ENCODE measurements around the gene UNC45A. TPM values are rescaled to one million over a fixed set of nuclear protein-coding genes. Genes with fewer than 3 reads are reported as not detected.

Gene UNC45A
- total RNA-seq, 4 donors from 2014 or later = 63.7 to 116 (median 100) TPM

DNA sequence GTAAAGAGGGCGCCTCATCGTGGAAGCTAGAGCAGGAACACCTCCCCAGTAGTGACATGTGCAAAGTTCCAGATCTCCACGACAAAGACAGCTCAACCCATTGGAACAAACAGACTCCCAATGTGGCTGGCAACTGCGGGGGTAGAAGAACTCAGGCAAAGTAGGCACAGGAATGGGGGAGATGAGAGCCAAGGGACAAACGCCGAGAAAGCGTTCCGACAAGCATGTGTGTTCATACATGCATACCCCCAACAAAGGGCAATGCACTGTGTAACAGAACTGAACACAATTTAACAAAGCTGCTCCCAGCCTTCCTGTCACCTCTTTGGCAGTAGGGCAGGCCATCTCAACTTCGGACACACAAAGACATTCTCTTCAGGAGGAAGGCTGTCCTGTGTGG is 31.2 kb downstream of the UNC45A start:
- Histone ChIP-seq H3K36me3 (peaks cover 0 to 72% of the 10 kb centered on the region in 2 donors), H3K27ac (no peak overlapping the region), H3K4me1 (peaks cover 0 to under 1% (median 0%) of the 10 kb centered on the region in 3 donors), H3K27me3 (no peaks in the 10 kb centered on the region), H3K9me3 (no peaks in the 10 kb centered on the region), H3K4me3 (no peak overlapping the region)
- no peak for TF ChIP-seq EP300 (IDR thresholded peaks at IDR 0.05)
- ATAC-seq = no peak
- WGBS, 2 donors (ENCODE audit: low coverage in 1 of 2) = 54 to 85% methylated on average over 4 to 9 of the region's 9 CpGs

DNA sequence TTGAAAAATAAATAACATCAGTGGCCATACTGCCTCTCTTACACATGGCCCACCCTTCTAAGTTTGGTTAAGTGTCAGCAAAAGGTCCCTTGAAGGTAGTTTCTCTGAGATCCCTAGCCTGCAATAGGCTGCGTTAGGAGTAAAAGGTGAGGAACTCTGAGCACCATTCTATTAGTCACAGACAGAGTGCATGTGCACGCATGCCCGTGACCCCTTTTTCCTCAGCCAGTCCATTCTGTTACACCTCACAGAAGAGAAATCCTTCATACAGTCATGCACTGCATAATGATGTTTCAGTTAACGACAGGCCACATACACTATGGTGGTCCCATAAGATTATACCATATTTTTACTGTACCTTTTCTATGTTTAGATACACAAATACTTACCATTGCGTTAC is 32.1 kb downstream of the UNC45A start:
- Histone ChIP-seq H3K9me3 (no peaks in the 10 kb centered on the region), H3K27me3 (no peaks in the 10 kb centered on the region), H3K4me1 (no peaks in the 10 kb centered on the region), H3K36me3 (peaks cover 0 to 63% of the 10 kb centered on the region in 2 donors), H3K27ac (no peak overlapping the region), H3K4me3 (no peak overlapping the region)
- 85 to 89% methylated on average over 4 to 5 of the region's 5 CpGs for WGBS, 2 donors (ENCODE audit: low coverage in 1 of 2)
- no peak for TF ChIP-seq POLR2A (IDR thresholded peaks at IDR 0.05)
- no peak for ATAC-seq

DNA sequence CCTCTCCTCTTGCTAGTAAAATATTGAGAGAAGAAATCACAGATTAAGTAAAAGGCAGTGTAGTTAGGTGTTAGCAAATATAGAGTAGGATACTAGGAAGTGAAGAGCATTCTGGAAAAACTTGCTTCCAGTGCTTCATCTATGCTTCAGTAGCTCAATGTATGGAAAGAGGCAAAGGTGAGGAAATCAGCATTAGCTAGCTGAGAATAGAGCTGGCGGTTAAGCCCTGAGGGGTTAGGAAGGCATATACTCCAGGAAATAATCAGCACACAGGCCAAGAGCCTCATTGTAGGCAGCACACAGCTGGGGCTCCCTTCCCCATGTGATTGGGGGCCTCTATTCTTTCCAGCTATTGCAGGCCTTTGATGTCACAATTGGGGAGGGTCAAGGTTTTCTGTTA is 33.3 kb downstream of the UNC45A start:
- Histone ChIP-seq H3K36me3 (peaks cover 0 to 53% of the 10 kb centered on the region in 2 donors), H3K4me1 (no peaks in the 10 kb centered on the region), H3K4me3 (no peak overlapping the region), H3K9me3 (no peaks in the 10 kb centered on the region), H3K27me3 (no peaks in the 10 kb centered on the region), H3K27ac (no peak overlapping the region)
- 100% methylated on average over 1 of the region's 1 CpG for WGBS, 2 donors (ENCODE audit: low coverage in 1 of 2)
- no peak for ATAC-seq
- TF ChIP-seq POLR2A (IDR thresholded peaks at IDR 0.05) = no peak

DNA sequence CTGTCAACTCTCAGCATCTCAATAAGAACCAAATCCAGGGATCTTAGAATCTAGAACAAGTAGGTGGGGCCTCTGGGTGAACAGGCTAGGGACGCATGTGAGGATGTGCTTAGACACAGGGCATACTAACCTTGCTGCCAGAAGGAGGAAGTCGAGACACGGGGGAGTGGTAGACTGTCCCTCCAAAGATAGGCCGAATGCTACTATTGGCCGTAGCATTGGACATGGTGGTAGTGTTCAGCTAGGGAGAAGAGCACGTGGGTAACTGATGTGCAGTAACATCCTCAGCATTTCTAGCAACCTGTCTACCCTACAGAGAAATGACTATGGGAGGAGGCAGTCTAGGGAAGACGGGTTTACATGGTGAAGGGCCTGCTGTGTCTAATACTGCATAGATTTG is 35.2 kb downstream of the UNC45A start:
- Histone ChIP-seq H3K4me3 (no peak overlapping the region), H3K9me3 (no peaks in the 10 kb centered on the region), H3K4me1 (no peaks in the 10 kb centered on the region), H3K27ac (no peak overlapping the region), H3K36me3 (peaks cover 0 to 54% of the 10 kb centered on the region in 2 donors), H3K27me3 (no peaks in the 10 kb centered on the region)
- ATAC-seq = no peak
- TF ChIP-seq, protein P1, sequence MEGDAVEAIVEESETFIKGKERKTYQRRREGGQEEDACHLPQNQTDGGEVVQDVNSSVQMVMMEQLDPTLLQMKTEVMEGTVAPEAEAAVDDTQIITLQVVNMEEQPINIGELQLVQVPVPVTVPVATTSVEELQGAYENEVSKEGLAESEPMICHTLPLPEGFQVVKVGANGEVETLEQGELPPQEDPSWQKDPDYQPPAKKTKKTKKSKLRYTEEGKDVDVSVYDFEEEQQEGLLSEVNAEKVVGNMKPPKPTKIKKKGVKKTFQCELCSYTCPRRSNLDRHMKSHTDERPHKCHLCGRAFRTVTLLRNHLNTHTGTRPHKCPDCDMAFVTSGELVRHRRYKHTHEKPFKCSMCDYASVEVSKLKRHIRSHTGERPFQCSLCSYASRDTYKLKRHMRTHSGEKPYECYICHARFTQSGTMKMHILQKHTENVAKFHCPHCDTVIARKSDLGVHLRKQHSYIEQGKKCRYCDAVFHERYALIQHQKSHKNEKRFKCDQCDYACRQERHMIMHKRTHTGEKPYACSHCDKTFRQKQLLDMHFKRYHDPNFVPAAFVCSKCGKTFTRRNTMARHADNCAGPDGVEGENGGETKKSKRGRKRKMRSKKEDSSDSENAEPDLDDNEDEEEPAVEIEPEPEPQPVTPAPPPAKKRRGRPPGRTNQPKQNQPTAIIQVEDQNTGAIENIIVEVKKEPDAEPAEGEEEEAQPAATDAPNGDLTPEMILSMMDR (IDR thresholded peaks at IDR 0.05) = no peak
- no peak for TF ChIP-seq POLR2AphosphoS5 (IDR thresholded peaks at IDR 0.05)
- no peak for TF ChIP-seq POLR2A (IDR thresholded peaks at IDR 0.05)
- TF ChIP-seq EP300 (IDR thresholded peaks at IDR 0.05) = no peak
- 87 to 89% methylated on average over 3 to 6 of the region's 7 CpGs for WGBS, 2 donors (ENCODE audit: low coverage in 1 of 2)

DNA sequence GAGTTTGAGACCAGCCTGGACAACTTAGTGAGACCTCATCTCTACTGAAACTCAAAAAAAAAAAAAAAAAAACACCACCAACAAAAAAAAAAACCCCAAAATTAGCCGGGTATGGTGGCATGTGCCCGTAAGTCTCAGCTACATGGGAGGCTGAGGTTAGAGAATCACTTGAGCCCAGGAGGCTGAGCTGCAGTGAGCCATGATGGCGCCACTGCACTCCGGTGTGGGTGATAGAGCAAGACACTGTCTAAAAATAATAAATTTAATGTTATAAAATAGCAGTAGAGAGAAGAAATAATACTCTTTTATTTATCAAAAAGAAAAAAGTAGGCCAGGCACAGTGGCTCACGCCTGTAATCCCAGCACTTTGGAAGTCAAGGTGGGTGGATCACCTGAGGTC is 37.0 kb downstream of the UNC45A start:
- Histone ChIP-seq H3K4me1 (no peaks in the 10 kb centered on the region), H3K27me3 (no peaks in the 10 kb centered on the region), H3K9me3 (no peaks in the 10 kb centered on the region), H3K36me3 (peaks cover 0 to 35% of the 10 kb centered on the region in 2 donors), H3K4me3 (no peak overlapping the region), H3K27ac (no peak overlapping the region)
- TF ChIP-seq POLR2A (IDR thresholded peaks at IDR 0.05) = no peak
- WGBS, 2 donors (ENCODE audit: low coverage in 1 of 2) = 73 to 94% methylated on average over 3 to 5 of the region's 5 CpGs
- no peak for ATAC-seq

DNA sequence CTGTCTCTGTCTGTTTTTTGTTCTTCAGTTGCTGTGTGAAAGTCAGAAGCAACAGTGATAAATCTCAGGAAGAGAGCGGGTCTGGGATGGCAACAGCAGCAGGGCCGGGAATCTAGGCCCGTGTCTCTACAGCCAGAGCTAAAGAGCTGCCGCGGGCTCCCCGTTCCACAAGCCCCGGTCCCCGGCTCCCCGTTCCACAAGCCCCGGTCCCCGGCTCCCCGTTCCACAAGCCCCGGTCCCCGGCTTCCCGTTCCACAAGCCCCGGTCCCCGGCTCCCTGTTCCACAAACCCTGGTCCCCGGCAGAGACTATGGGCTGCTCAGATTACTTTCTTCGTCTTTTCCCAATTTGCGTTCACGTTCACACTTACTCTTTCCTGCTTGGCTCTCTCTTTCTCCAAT is 39.1 kb downstream of the UNC45A start:
- Histone ChIP-seq H3K9me3 (no peaks in the 10 kb centered on the region), H3K4me1 (no peaks in the 10 kb centered on the region), H3K36me3 (peaks cover 0 to 14% of the 10 kb centered on the region in 2 donors), H3K4me3 (no peak overlapping the region), H3K27me3 (no peaks in the 10 kb centered on the region), H3K27ac (no peak overlapping the region)
- ATAC-seq = no peak
- 79 to 98% methylated on average over 2 to 13 of the region's 21 CpGs for WGBS, 2 donors (ENCODE audit: low coverage in 1 of 2)
- TF ChIP-seq POLR2A (IDR thresholded peaks at IDR 0.05) (no peak), POLR2AphosphoS5 (IDR thresholded peaks at IDR 0.05) (no peak), EP300 (IDR thresholded peaks at IDR 0.05) (no peak)
- TF ChIP-seq, protein P1 (IDR thresholded peaks at IDR 0.05) = no peak

DNA sequence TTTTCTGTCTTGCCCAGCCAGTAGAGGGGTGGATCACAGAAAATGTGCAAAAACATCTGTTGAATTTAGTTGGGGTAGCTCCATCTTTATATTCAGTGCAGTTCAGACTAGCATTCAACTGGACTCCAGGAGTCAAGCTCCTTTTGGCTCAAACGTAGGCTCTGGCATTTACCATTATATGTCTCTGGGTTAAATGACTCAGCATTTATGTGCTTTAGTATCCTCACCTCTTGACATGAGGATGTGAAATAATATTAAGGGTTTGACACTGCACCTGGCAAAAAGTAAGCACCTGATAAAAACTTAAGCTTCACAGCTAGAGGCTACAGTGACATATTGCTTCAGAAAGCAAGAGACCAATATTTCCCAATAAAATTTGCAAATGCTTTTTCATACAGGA is 44.5 kb downstream of the UNC45A start:
- Histone ChIP-seq H3K9me3 (no peaks in the 10 kb centered on the region), H3K27me3 (no peaks in the 10 kb centered on the region), H3K4me1 (no peaks in the 10 kb centered on the region), H3K36me3 (peaks cover 0 to 14% of the 10 kb centered on the region in 2 donors), H3K27ac (no peak overlapping the region), H3K4me3 (no peak overlapping the region)
- ATAC-seq = no peak
- TF ChIP-seq, protein P1 (IDR thresholded peaks at IDR 0.05) = no peak
- TF ChIP-seq EP300 (IDR thresholded peaks at IDR 0.05) = no peak
- 29 to 90% methylated on average over 1 of the region's 1 CpG for WGBS, 2 donors (ENCODE audit: low coverage in 1 of 2)
